HCT116 (cell line): ENCODE measurements around the gene IER5L.

Experiments used
- CEBPB ChIP-seq: IDR thresholded peaks from 2 replicates; pipeline ENCODE4 v1.6.1; 2012; ENCODE audit warnings: low read depth
- EZH2 ChIP-seq: fragments of 200-600 bp; sonication (generic); IDR thresholded peaks from 2 replicates; pipeline ENCODE4 v1.6.1; 2017; ENCODE audit warnings: antibody characterized with exemption, mixed run types
- EZH2phosphoT487 ChIP-seq: fragments of 200-600 bp; IDR thresholded peaks from 2 replicates; pipeline ENCODE4 v1.6.1; 2018; ENCODE audit warnings: antibody characterized with exemption, borderline replicate concordance
- FOSL1 ChIP-seq: IDR thresholded peaks from 2 replicates; pipeline ENCODE4 v1.6.1; 2012; ENCODE audit warnings: low read depth
- POLR2A ChIP-seq: IDR thresholded peaks from 2 replicates; pipeline ENCODE4 v1.7.0; 2011; ENCODE audit warnings: borderline replicate concordance; ENCODE audit not compliant: insufficient read depth, insufficient read length; ENCODE audit errors: extremely low read depth
- POLR2AphosphoS5 ChIP-seq: IDR thresholded peaks from 2 replicates; pipeline ENCODE4 v1.6.1; 2011; ENCODE audit warnings: mild to moderate bottlenecking, low read depth, low read length, moderate library complexity
- RAD21 ChIP-seq: IDR thresholded peaks from 2 replicates; pipeline ENCODE4 v1.6.1; 2012; ENCODE audit warnings: low read depth, mild to moderate bottlenecking
- SP1 ChIP-seq: IDR thresholded peaks from 2 replicates; pipeline ENCODE4 v1.6.1; 2012; ENCODE audit warnings: low read depth
- TF ChIP-seq, protein P1 (sequence below), 3 experiments: fragments of 200-600 bp in 1 of 3; sonication (generic) in 1 of 3; IDR thresholded peaks in 2 of 3; conservative IDR thresholded peaks in 1 of 3; 2 replicates each; pipeline ENCODE4 v1.5.1; 2012 to 2017; ENCODE audit warnings: low read depth in 2 of 3, low read length in 2 of 3, antibody characterized with exemption in 1 of 3, borderline replicate concordance in 1 of 3, control low read depth in 1 of 3, mild to moderate bottlenecking in 1 of 3, mixed read lengths in 1 of 3, mixed run types in 1 of 3, moderate library complexity in 1 of 3; ENCODE audit not compliant: insufficient read depth in 1 of 3
- TF ChIP-seq, protein P2 (sequence below): IDR thresholded peaks from 2 replicates; pipeline ENCODE4 v1.6.1; 2011; ENCODE audit warnings: mild to moderate bottlenecking, low read length, moderate library complexity; ENCODE audit not compliant: insufficient replicate concordance; ENCODE audit errors: extremely low read depth
- TF ChIP-seq, protein P3 (sequence below): IDR thresholded peaks from 2 replicates; pipeline ENCODE4 v1.6.1; 2012; ENCODE audit warnings: low read depth

DNA sequence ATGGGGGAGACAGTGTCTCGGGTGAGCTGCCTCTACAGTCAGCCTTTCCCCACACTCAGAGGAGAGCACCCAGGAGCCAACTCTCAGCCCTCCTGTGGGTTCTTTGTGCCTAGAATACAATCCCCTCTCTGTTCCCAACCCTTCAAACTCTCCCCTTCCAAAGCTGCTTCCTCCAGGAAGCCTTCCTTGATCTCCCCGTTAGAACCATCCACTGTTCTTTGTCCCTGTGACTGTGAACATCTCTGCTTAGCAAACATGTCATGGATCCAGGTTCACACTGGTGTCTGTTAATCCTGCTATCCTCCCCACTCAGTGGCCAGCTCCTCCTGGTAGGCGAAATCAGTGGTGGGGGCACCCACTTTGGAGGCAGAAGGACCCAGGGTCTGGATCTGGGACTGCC, 16.2 kb upstream of the IER5L start:
- no peak for TF ChIP-seq EZH2
- TF ChIP-seq FOSL1 = no peak
- no peak for TF ChIP-seq POLR2A
- no peak for TF ChIP-seq SP1
- TF ChIP-seq, protein P1, sequence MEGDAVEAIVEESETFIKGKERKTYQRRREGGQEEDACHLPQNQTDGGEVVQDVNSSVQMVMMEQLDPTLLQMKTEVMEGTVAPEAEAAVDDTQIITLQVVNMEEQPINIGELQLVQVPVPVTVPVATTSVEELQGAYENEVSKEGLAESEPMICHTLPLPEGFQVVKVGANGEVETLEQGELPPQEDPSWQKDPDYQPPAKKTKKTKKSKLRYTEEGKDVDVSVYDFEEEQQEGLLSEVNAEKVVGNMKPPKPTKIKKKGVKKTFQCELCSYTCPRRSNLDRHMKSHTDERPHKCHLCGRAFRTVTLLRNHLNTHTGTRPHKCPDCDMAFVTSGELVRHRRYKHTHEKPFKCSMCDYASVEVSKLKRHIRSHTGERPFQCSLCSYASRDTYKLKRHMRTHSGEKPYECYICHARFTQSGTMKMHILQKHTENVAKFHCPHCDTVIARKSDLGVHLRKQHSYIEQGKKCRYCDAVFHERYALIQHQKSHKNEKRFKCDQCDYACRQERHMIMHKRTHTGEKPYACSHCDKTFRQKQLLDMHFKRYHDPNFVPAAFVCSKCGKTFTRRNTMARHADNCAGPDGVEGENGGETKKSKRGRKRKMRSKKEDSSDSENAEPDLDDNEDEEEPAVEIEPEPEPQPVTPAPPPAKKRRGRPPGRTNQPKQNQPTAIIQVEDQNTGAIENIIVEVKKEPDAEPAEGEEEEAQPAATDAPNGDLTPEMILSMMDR (IDR thresholded peaks at IDR 0.05 in 2 of 3, conservative IDR thresholded peaks at IDR 0.05 in 1 of 3; ENCODE audit: borderline replicate concordance in 1 of 3, insufficient read depth in 1 of 3, low read depth in 2 of 3, low read length in 2 of 3) = no peak
- no peak for TF ChIP-seq POLR2AphosphoS5
- TF ChIP-seq CEBPB = no peak
- TF ChIP-seq, protein P2, sequence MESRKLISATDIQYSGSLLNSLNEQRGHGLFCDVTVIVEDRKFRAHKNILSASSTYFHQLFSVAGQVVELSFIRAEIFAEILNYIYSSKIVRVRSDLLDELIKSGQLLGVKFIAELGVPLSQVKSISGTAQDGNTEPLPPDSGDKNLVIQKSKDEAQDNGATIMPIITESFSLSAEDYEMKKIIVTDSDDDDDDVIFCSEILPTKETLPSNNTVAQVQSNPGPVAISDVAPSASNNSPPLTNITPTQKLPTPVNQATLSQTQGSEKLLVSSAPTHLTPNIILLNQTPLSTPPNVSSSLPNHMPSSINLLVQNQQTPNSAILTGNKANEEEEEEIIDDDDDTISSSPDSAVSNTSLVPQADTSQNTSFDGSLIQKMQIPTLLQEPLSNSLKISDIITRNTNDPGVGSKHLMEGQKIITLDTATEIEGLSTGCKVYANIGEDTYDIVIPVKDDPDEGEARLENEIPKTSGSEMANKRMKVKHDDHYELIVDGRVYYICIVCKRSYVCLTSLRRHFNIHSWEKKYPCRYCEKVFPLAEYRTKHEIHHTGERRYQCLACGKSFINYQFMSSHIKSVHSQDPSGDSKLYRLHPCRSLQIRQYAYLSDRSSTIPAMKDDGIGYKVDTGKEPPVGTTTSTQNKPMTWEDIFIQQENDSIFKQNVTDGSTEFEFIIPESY = no peak
- TF ChIP-seq, protein P3, sequence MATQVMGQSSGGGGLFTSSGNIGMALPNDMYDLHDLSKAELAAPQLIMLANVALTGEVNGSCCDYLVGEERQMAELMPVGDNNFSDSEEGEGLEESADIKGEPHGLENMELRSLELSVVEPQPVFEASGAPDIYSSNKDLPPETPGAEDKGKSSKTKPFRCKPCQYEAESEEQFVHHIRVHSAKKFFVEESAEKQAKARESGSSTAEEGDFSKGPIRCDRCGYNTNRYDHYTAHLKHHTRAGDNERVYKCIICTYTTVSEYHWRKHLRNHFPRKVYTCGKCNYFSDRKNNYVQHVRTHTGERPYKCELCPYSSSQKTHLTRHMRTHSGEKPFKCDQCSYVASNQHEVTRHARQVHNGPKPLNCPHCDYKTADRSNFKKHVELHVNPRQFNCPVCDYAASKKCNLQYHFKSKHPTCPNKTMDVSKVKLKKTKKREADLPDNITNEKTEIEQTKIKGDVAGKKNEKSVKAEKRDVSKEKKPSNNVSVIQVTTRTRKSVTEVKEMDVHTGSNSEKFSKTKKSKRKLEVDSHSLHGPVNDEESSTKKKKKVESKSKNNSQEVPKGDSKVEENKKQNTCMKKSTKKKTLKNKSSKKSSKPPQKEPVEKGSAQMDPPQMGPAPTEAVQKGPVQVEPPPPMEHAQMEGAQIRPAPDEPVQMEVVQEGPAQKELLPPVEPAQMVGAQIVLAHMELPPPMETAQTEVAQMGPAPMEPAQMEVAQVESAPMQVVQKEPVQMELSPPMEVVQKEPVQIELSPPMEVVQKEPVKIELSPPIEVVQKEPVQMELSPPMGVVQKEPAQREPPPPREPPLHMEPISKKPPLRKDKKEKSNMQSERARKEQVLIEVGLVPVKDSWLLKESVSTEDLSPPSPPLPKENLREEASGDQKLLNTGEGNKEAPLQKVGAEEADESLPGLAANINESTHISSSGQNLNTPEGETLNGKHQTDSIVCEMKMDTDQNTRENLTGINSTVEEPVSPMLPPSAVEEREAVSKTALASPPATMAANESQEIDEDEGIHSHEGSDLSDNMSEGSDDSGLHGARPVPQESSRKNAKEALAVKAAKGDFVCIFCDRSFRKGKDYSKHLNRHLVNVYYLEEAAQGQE = no peak
- no peak for TF ChIP-seq RAD21
- no peak for TF ChIP-seq EZH2phosphoT487
